GM21576 (cell line): ENCODE measurements around the gene MARCHF10.
A peak's percentile ranks its signal among the peaks of the same experiment; 100 is the strongest.

Source experiments
- ATAC-seq: cut with Tn5 transposase; IDR thresholded peaks from one replicate; pipeline ENCODE4 v1.9.1; 2021; ENCODE audit warnings: mild to moderate bottlenecking, moderate library complexity; ENCODE audit not compliant: unreplicated experiment

The MARCHF10 gene

GRCh38 chr17:62755141-62755851, 52.8 kb downstream of the MARCHF10 start:
- ATAC-seq = no peak

- no peak for ATAC-seq
Observed at GRCh38 chr17:62754631-62755030, 53.5 kb downstream of the MARCHF10 start.

- no peak for ATAC-seq
Observed at GRCh38 chr17:62753562-62753961, 54.6 kb downstream of the MARCHF10 start.

GRCh38 chr17:62751060-62751691, 56.9 kb downstream of the MARCHF10 start:
- no peak for ATAC-seq

- no peak for ATAC-seq
Observed at GRCh38 chr17:62750631-62751051, 57.5 kb downstream of the MARCHF10 start.

GRCh38 chr17:62749926-62750325, 58.2 kb downstream of the MARCHF10 start:
- ATAC-seq = no peak

- ATAC-seq = no peak
Observed at GRCh38 chr17:62746941-62747340, 61.2 kb downstream of the MARCHF10 start.

- no peak for ATAC-seq
Observed at GRCh38 chr17:62745806-62746205, 62.3 kb downstream of the MARCHF10 start.

- no peak for ATAC-seq
Observed at GRCh38 chr17:62744259-62744658, 63.9 kb downstream of the MARCHF10 start.

- no peak for ATAC-seq
Observed at GRCh38 chr17:62741290-62741689, 66.8 kb downstream of the MARCHF10 start.

GRCh38 chr17:62739645-62740388, 68.3 kb downstream of the MARCHF10 start:
- ATAC-seq = no peak

- ATAC-seq = no peak
Observed at GRCh38 chr17:62738281-62738680, 69.8 kb downstream of the MARCHF10 start.

GRCh38 chr17:62737513-62737912, 70.6 kb downstream of the MARCHF10 start:
- ATAC-seq = no peak

GRCh38 chr17:62735044-62735651, 73.0 kb downstream of the MARCHF10 start:
- no peak for ATAC-seq

GRCh38 chr17:62732125-62732524, 76.0 kb downstream of the MARCHF10 start:
- no peak for ATAC-seq

GRCh38 chr17:62727916-62728672, 80.0 kb downstream of the MARCHF10 start:
- ATAC-seq = no peak

- ATAC-seq = no peak
Observed at GRCh38 chr17:62725791-62726249, 82.3 kb downstream of the MARCHF10 start.

- ATAC-seq = peak; percentile 90
Observed at GRCh38 chr17:62724398-62725146, 83.5 kb downstream of the MARCHF10 start.

GRCh38 chr17:62723842-62724241, 84.3 kb downstream of the MARCHF10 start:
- ATAC-seq = no peak

- ATAC-seq = no peak
Observed at GRCh38 chr17:62722625-62723024, 85.5 kb downstream of the MARCHF10 start.
